Activated CD4-positive, alpha-beta T cell treated with anti-CD3 and anti-CD28 coated beads for 36 hours (primary cell): Measurements from ENCODE around the gene ADAR. TPM values are rescaled to one million over a fixed set of nuclear protein-coding genes. Genes with fewer than 3 reads are reported as not detected.

Experiments used
- ATAC-seq: fragments of 200-7000 bp; cut with Tn5 transposase; one replicate; pipeline ENCODE4 v1.10.0; 2021; ENCODE audit warnings: mild to moderate bottlenecking, moderate library complexity
- CTCF ChIA-PET: fragments of 350-600 bp; sonication (Branson Sonifier 250); formaldehyde crosslinking; loops from one replicate; lab custom pipeline; 2021; ENCODE audit warnings: antibody characterized with exemption; lab: Charles Lee
- POLR2A ChIA-PET: fragments of 350-600 bp; sonication (Branson Sonifier 250); formaldehyde crosslinking; loops from one replicate; lab custom pipeline; 2021; ENCODE audit warnings: antibody characterized with exemption, inconsistent platforms; lab: Charles Lee
- DNase-seq: peaks from one replicate; pipeline ENCODE4 v3.0.0-alpha.2; 2020
- H3K27ac Mint-ChIP-seq: one replicate; pipeline ENCODE4 v1.8.0; 2021; ENCODE audit warnings: mixed read lengths
- H3K27me3 Mint-ChIP-seq: one replicate; pipeline ENCODE4 v1.8.0; 2021; ENCODE audit warnings: mixed read lengths
- H3K36me3 Mint-ChIP-seq: one replicate; pipeline ENCODE4 v1.8.0; 2021; ENCODE audit warnings: low read depth, mixed read lengths
- H3K4me1 Mint-ChIP-seq: one replicate; pipeline ENCODE4 v1.8.0; 2021; ENCODE audit warnings: mixed read lengths
- H3K4me3 Mint-ChIP-seq: one replicate; pipeline ENCODE4 v1.8.0; 2021; ENCODE audit warnings: mild to moderate bottlenecking, moderate library complexity, mixed read lengths
- H3K9me3 Mint-ChIP-seq: one replicate; pipeline ENCODE4 v1.8.0; 2021; ENCODE audit warnings: low read depth, mixed read lengths
- intact Hi-C, 2 experiments: fragments of 100-400 bp; cut with DNase I in 1 of 2; cut with micrococcal nuclease in 1 of 2; formaldehyde crosslinking; loops; one replicate each; pipeline versions ENCODE4 v1.14.2 to v1.15.1; 2022 to 2024; cut with DNase I, micrococcal nuclease
- total RNA-seq, 2 experiments: library from RNA; stranded (reverse); gene quantifications; one replicate each; pipeline ENCODE4 v1.2.3, GENCODE V29; 2021

Gene ADAR
- total RNA-seq, 2 experiments from 2014 or later, result 310 to 332 TPM

- H3K4me3 Mint-ChIP-seq, result no peak overlapping the region
- peaks cover 2% of the 10 kb centered on the region for H3K27me3 Mint-ChIP-seq
- H3K27ac Mint-ChIP-seq, result no peak overlapping the region
- CTCF ChIA-PET, result interaction anchor here (0.6 to 2.9 kb wide), 39 partner anchors 10 to 494 kb away, joined by 3 to 115 read pairs (median 4); partner anchors contain the start of genes ATP8B2 and UBE2Q1
- peaks cover 9% of the 10 kb centered on the region for H3K4me1 Mint-ChIP-seq
- intact Hi-C loops, result loop anchor here (1.0 to 10.0 kb wide), 5 partner anchors 67 to 359 kb away; partner anchors contain the start of genes ATP8B2 (in 1 of the 2) and CFAP141 (in 1 of the 2)
- H3K9me3 Mint-ChIP-seq, result no peaks in the 10 kb centered on the region
- ATAC-seq (peak; percentile 94), DNase-seq (peak; percentile 79)
- H3K36me3 Mint-ChIP-seq, result peaks cover 13% of the 10 kb centered on the region
- POLR2A ChIA-PET, result no interaction called here
Measured at GRCh38 chr1:154546264-154547063, 61.5 kb downstream of the ADAR start.

GRCh38 chr1:154541231-154541630, 66.8 kb downstream of the ADAR start:
- Mint-ChIP-seq H3K4me1 (no peaks in the 10 kb centered on the region), H3K36me3 (no peaks in the 10 kb centered on the region), H3K9me3 (no peaks in the 10 kb centered on the region), H3K27ac (no peak overlapping the region), H3K27me3 (peaks cover 2% of the 10 kb centered on the region), H3K4me3 (no peak overlapping the region)
- ChIA-PET POLR2A (no interaction called here), CTCF (no interaction called here)
- DNase-seq (no peak), ATAC-seq (no peak)
- intact Hi-C loops, result loop anchor here (10.0 kb wide), 1 partner anchor 186 kb away; no protein-coding TSS in a partner anchor

- POLR2A ChIA-PET, result no interaction called here
- no peak for ATAC-seq
- no peak overlapping the region for H3K4me3 Mint-ChIP-seq
- peaks cover 4% of the 10 kb centered on the region for H3K27me3 Mint-ChIP-seq
- DNase-seq, result no peak
- CTCF ChIA-PET, result no interaction called here
- no peaks in the 10 kb centered on the region for H3K9me3 Mint-ChIP-seq
- H3K27ac Mint-ChIP-seq, result no peak overlapping the region
- intact Hi-C loops, result loop anchor here (10.0 kb wide), 1 partner anchor 185 kb away; no protein-coding TSS in a partner anchor
- H3K36me3 Mint-ChIP-seq, result no peaks in the 10 kb centered on the region
- no peaks in the 10 kb centered on the region for H3K4me1 Mint-ChIP-seq
Measured at GRCh38 chr1:154539486-154540483, 68.2 kb downstream of the ADAR start.

GRCh38 chr1:154536570-154536969, 71.4 kb downstream of the ADAR start:
- no peaks in the 10 kb centered on the region for H3K9me3 Mint-ChIP-seq
- no peaks in the 10 kb centered on the region for H3K4me1 Mint-ChIP-seq
- ChIA-PET POLR2A (no interaction called here), CTCF (interaction anchor here (0.6 to 0.7 kb wide), 2 partner anchors 379 to 515 kb away, joined by 3 read pairs; partner anchors contain the start of gene ADAM15)
- ATAC-seq (no peak), DNase-seq (no peak)
- H3K27ac Mint-ChIP-seq, result no peak overlapping the region
- H3K4me3 Mint-ChIP-seq, result no peak overlapping the region
- H3K36me3 Mint-ChIP-seq, result no peaks in the 10 kb centered on the region
- H3K27me3 Mint-ChIP-seq, result peaks cover 2% of the 10 kb centered on the region
- intact Hi-C loops, result no loop called here

- ATAC-seq, result no peak
- intact Hi-C loops, result no loop called here
- CTCF ChIA-PET, result interaction anchor here (0.7 to 2.2 kb wide), 4 partner anchors 9 to 247 kb away, joined by 3 to 7 read pairs (median 4); no protein-coding TSS in a partner anchor
- peaks cover 2% of the 10 kb centered on the region for H3K27me3 Mint-ChIP-seq
- no peaks in the 10 kb centered on the region for H3K36me3 Mint-ChIP-seq
- POLR2A ChIA-PET, result no interaction called here
- peak; percentile 15 for DNase-seq
- H3K9me3 Mint-ChIP-seq, result no peaks in the 10 kb centered on the region
- H3K4me1 Mint-ChIP-seq, result no peaks in the 10 kb centered on the region
- H3K27ac Mint-ChIP-seq, result no peak overlapping the region
- no peak overlapping the region for H3K4me3 Mint-ChIP-seq
Measured at GRCh38 chr1:154533952-154534844, 73.8 kb downstream of the ADAR start.

Other genes with a start within 250 kb of the ADAR start
- gene IL6R, start 202.8 kb downstream of the ADAR start, total RNA-seq, result 10 to 100 TPM; 13.1 to 14.0 TPM
- not detected for gene TDRD10, start 106.0 kb downstream of the ADAR start, total RNA-seq
- gene SHE, start 105.8 kb downstream of the ADAR start, total RNA-seq, result under 1 TPM in 1 of 2 experiments, not detected in 1; 0.04 TPM
- 100 to 1,000 TPM in 1 of 2 experiments, 10 to 100 TPM in 1; 89.3 to 101 TPM for gene UBE2Q1, start 49.5 kb downstream of the ADAR start, total RNA-seq
- under 1 TPM in 1 of 2 experiments, not detected in 1; 0.07 TPM for gene CHRNB2, start 40.4 kb downstream of the ADAR start, total RNA-seq